ENCODE results near the gene SHC3.

Gene SHC3

DNA sequence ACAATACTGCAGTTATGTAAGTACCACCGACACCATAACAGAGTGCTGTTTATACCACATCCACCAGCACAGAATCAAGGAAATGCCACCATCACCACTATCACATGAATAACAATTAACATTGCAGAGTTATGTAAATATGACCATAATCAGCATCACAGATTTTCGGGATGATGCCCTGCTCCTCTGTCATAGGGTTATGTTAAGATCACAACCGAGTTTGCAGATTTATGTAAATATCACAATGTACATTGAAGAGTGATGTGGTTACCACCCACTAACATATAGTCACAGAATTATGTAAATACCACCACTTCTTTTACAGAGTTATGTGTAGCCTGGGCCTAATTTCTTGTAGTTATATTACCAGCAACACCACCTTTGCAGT, 61.8 kb downstream of the SHC3 start:
- Mint-ChIP-seq H3K36me3 (ENCODE audit: low read depth) (no peaks in the 10 kb centered on the region), H3K27ac (no peak overlapping the region), H3K4me3 (no peak overlapping the region), H3K9me3 (peaks cover 5% of the 10 kb centered on the region), H3K4me1 (no peaks in the 10 kb centered on the region), H3K27me3 (ENCODE audit: low read depth) (no peaks in the 10 kb centered on the region)
- TF ChIP-seq, protein P1, sequence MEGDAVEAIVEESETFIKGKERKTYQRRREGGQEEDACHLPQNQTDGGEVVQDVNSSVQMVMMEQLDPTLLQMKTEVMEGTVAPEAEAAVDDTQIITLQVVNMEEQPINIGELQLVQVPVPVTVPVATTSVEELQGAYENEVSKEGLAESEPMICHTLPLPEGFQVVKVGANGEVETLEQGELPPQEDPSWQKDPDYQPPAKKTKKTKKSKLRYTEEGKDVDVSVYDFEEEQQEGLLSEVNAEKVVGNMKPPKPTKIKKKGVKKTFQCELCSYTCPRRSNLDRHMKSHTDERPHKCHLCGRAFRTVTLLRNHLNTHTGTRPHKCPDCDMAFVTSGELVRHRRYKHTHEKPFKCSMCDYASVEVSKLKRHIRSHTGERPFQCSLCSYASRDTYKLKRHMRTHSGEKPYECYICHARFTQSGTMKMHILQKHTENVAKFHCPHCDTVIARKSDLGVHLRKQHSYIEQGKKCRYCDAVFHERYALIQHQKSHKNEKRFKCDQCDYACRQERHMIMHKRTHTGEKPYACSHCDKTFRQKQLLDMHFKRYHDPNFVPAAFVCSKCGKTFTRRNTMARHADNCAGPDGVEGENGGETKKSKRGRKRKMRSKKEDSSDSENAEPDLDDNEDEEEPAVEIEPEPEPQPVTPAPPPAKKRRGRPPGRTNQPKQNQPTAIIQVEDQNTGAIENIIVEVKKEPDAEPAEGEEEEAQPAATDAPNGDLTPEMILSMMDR (IDR thresholded peaks at IDR 0.05; ENCODE audit: unreplicated experiment in 3 of 3): no peak

GRCh38 chr9:89116064-89116804, 62.4 kb downstream of the SHC3 start:
- no peak overlapping the region for H3K27ac Mint-ChIP-seq
- H3K27me3 Mint-ChIP-seq (ENCODE audit: low read depth): no peaks in the 10 kb centered on the region
- no peak overlapping the region for H3K4me3 Mint-ChIP-seq
- H3K9me3 Mint-ChIP-seq: peaks cover 5% of the 10 kb centered on the region
- H3K4me1 Mint-ChIP-seq: no peaks in the 10 kb centered on the region
- no peaks in the 10 kb centered on the region for H3K36me3 Mint-ChIP-seq (ENCODE audit: low read depth)
- TF ChIP-seq, protein P1 (IDR thresholded peaks at IDR 0.05; ENCODE audit: unreplicated experiment in 3 of 3): no peak

GRCh38 chr9:89115426-89115825, 63.2 kb downstream of the SHC3 start:
- Mint-ChIP-seq H3K4me1 (no peaks in the 10 kb centered on the region), H3K36me3 (ENCODE audit: low read depth) (no peaks in the 10 kb centered on the region), H3K4me3 (no peak overlapping the region), H3K27me3 (ENCODE audit: low read depth) (no peaks in the 10 kb centered on the region), H3K9me3 (peaks cover 5% of the 10 kb centered on the region), H3K27ac (no peak overlapping the region)
- TF ChIP-seq, protein P1 (IDR thresholded peaks at IDR 0.05; ENCODE audit: unreplicated experiment in 3 of 3): no peak

- no peaks in the 10 kb centered on the region for H3K4me1 Mint-ChIP-seq
- H3K27me3 Mint-ChIP-seq (ENCODE audit: low read depth): no peaks in the 10 kb centered on the region
- H3K9me3 Mint-ChIP-seq: peaks cover 5% of the 10 kb centered on the region
Measured at GRCh38 chr9:89114741-89115140, 63.9 kb downstream of the SHC3 start.

DNA sequence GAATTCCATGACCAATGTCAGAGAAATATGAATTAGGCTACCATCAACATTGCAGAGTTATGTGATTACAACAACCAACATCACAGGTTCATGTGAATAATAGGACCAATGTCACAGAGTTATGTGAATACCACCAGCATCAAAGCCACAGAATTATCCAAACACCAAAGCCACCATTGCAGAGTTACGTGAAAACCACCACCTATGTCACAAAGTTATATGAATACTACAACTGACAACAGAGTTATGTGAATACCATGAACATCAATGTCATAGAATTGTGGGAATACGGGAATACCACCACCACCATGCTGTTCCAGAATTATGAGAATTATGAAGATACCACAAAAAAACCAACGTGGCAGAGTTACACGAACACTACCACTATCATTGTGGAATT, 64.8 kb downstream of the SHC3 start:
- Mint-ChIP-seq H3K27ac (no peak overlapping the region), H3K4me3 (no peak overlapping the region), H3K27me3 (ENCODE audit: low read depth) (no peaks in the 10 kb centered on the region), H3K9me3 (peaks cover 2% of the 10 kb centered on the region), H3K36me3 (ENCODE audit: low read depth) (no peaks in the 10 kb centered on the region), H3K4me1 (no peaks in the 10 kb centered on the region)
- TF ChIP-seq, protein P1 (IDR thresholded peaks at IDR 0.05; ENCODE audit: unreplicated experiment in 3 of 3): no peak

More at GRCh38 chr9:89114741-89115140, 63.9 kb downstream of the SHC3 start:
- H3K36me3 Mint-ChIP-seq (ENCODE audit: low read depth): no peaks in the 10 kb centered on the region
- no peak overlapping the region for H3K4me3 Mint-ChIP-seq
- TF ChIP-seq, protein P1 (IDR thresholded peaks at IDR 0.05; ENCODE audit: unreplicated experiment in 3 of 3): no peak
- H3K27ac Mint-ChIP-seq: no peak overlapping the region

GRCh38 chr9:89112243-89112642, 66.4 kb downstream of the SHC3 start:
- TF ChIP-seq, protein P1 (IDR thresholded peaks at IDR 0.05; ENCODE audit: unreplicated experiment in 3 of 3): no peak
- no peaks in the 10 kb centered on the region for H3K36me3 Mint-ChIP-seq (ENCODE audit: low read depth)
- H3K27me3 Mint-ChIP-seq (ENCODE audit: low read depth): no peaks in the 10 kb centered on the region
- no peak overlapping the region for H3K27ac Mint-ChIP-seq
- H3K4me3 Mint-ChIP-seq: no peak overlapping the region
- H3K9me3 Mint-ChIP-seq: no peaks in the 10 kb centered on the region
- no peaks in the 10 kb centered on the region for H3K4me1 Mint-ChIP-seq

Data from nephron (organoid).